Right lobe of liver (tissue), 4 donors: Measurements from ENCODE around the gene PIK3C2G.

ENCODE experiments used
- POLR2A ChIP-seq: fragments of 450-650 bp; IDR thresholded peaks from one replicate; pipeline ENCODE4 v1.6.1; 2017; ENCODE audit warnings: antibody characterized with exemption, mild to moderate bottlenecking
- TF ChIP-seq, protein P1 (sequence below), 4 donors: fragments of 200-600 bp in 3 of 4; fragments of 450-650 bp in 1 of 4; IDR thresholded peaks; one replicate each; pipeline versions ENCODE4 v1.5.1 to v1.8.0; 2016 to 2022; ENCODE audit warnings: antibody characterized with exemption in 4 of 4, mild to moderate bottlenecking in 2 of 4
- donor health status: DM: no; HTN: no; CAD: no.
- donor health status: DM: no; HTN: no; CAD: no.
- donor health status: DM: no; HTN: yes; CAD: no.

DNA sequence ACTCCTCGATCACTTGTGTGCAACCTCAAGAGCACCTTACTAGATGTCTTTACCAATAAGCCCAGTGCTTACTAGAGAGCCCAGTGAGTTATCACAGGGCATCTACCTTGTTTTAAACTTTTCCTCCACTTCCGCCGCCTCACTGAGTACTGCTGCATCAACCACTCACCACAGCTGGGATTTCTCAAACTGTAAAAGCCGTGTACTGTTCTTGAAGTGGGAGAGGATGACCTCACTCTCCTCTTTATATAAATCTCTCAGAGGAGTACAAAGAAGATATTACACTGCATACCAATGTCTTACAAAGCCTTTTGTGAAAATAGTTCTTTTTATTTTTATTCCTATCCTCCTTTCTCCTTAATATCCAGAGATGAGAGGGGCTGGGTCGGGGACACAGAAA, 382.4 kb downstream of the PIK3C2G start:
- TF ChIP-seq POLR2A = no peak
- TF ChIP-seq, protein P1, sequence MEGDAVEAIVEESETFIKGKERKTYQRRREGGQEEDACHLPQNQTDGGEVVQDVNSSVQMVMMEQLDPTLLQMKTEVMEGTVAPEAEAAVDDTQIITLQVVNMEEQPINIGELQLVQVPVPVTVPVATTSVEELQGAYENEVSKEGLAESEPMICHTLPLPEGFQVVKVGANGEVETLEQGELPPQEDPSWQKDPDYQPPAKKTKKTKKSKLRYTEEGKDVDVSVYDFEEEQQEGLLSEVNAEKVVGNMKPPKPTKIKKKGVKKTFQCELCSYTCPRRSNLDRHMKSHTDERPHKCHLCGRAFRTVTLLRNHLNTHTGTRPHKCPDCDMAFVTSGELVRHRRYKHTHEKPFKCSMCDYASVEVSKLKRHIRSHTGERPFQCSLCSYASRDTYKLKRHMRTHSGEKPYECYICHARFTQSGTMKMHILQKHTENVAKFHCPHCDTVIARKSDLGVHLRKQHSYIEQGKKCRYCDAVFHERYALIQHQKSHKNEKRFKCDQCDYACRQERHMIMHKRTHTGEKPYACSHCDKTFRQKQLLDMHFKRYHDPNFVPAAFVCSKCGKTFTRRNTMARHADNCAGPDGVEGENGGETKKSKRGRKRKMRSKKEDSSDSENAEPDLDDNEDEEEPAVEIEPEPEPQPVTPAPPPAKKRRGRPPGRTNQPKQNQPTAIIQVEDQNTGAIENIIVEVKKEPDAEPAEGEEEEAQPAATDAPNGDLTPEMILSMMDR (IDR thresholded peaks at IDR 0.05) = no peak
